ENCODE results near the gene UGGT2. TPM values are rescaled to one million over a fixed set of nuclear protein-coding genes. Genes with fewer than 3 reads are reported as not detected.

Gene UGGT2, protein sequence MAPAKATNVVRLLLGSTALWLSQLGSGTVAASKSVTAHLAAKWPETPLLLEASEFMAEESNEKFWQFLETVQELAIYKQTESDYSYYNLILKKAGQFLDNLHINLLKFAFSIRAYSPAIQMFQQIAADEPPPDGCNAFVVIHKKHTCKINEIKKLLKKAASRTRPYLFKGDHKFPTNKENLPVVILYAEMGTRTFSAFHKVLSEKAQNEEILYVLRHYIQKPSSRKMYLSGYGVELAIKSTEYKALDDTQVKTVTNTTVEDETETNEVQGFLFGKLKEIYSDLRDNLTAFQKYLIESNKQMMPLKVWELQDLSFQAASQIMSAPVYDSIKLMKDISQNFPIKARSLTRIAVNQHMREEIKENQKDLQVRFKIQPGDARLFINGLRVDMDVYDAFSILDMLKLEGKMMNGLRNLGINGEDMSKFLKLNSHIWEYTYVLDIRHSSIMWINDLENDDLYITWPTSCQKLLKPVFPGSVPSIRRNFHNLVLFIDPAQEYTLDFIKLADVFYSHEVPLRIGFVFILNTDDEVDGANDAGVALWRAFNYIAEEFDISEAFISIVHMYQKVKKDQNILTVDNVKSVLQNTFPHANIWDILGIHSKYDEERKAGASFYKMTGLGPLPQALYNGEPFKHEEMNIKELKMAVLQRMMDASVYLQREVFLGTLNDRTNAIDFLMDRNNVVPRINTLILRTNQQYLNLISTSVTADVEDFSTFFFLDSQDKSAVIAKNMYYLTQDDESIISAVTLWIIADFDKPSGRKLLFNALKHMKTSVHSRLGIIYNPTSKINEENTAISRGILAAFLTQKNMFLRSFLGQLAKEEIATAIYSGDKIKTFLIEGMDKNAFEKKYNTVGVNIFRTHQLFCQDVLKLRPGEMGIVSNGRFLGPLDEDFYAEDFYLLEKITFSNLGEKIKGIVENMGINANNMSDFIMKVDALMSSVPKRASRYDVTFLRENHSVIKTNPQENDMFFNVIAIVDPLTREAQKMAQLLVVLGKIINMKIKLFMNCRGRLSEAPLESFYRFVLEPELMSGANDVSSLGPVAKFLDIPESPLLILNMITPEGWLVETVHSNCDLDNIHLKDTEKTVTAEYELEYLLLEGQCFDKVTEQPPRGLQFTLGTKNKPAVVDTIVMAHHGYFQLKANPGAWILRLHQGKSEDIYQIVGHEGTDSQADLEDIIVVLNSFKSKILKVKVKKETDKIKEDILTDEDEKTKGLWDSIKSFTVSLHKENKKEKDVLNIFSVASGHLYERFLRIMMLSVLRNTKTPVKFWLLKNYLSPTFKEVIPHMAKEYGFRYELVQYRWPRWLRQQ (N-terminal part only)
- 26.6 and 30.4 TPM in 2 replicates for total RNA-seq

GRCh38 chr13:96053003-96053703 lies at the start of gene UGGT2:
TSS of gene UGGT2 (minus strand) at chr13:96053401. CDS start at chr13:96053312, 89 bp downstream.

DNA sequence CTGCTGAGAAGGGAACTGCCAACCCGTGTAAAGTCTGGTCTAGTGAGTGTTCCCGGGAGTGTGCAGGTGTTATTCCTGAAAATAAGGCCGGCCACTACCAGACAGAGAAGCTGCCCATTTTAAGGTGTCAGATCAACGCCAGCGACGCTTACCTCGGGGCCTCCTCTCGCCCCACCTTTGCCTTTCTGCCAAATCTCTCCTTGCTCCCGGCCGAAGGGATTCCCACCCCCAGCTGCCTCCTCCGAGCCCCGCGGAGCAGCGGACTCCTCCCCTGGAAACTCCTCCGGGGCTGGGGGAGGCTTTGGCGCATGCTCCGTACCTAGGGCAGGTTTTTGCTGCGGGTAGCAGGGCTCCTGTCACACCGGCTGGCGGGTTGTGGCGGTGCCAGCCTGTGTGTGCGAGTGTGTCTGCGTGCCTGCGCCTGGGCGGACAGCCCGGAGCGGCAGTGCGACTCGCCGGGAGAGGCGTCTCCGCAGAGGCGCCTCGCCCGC lies 36.6 kb upstream of the UGGT2 start, which contains the start of gene HS6ST3:
Gene HS6ST3 (plus strand): TSS at position 359 of the 491 bp plus-strand sequence.

Other genes starting within 250 kb of the UGGT2 start
- gene HS6ST3, start 36.7 kb upstream of the UGGT2 start, total RNA-seq = under 0.01 TPM in 1 of 2 replicates, not detected in the other

Measured in tracheal epithelial cell (primary cell).